Activated naive CD4-positive, alpha-beta T cell treated with anti-CD3 and anti-CD28 coated beads, Interleukin-2, amount 50 U/mL, for 24 hours (primary cell): ENCODE data around the gene TSKS.

ENCODE experiments used
- H3K27ac Mint-ChIP-seq: one replicate; pipeline ENCODE4 v1.8.0; 2021; ENCODE audit warnings: mild to moderate bottlenecking, mixed read lengths
- H3K27me3 Mint-ChIP-seq: one replicate; pipeline ENCODE4 v1.8.0; 2021; ENCODE audit warnings: mixed read lengths
- H3K36me3 Mint-ChIP-seq: one replicate; pipeline ENCODE4 v1.8.0; 2021; ENCODE audit warnings: mixed read lengths
- H3K4me1 Mint-ChIP-seq: one replicate; pipeline ENCODE4 v1.8.0; 2021; ENCODE audit warnings: mixed read lengths
- H3K4me3 Mint-ChIP-seq: one replicate; pipeline ENCODE4 v1.8.0; 2021; ENCODE audit warnings: mild to moderate bottlenecking, mixed read lengths
- H3K9me3 Mint-ChIP-seq: one replicate; pipeline ENCODE4 v1.8.0; 2021; ENCODE audit warnings: mixed read lengths

Gene TSKS

GRCh38 chr19:49779731-49780555 is 16.8 kb upstream of the TSKS start:
- Mint-ChIP-seq H3K4me1 (peaks cover 24% of the 10 kb centered on the region), H3K4me3 (no peak overlapping the region), H3K27me3 (no peaks in the 10 kb centered on the region), H3K9me3 (no peaks in the 10 kb centered on the region), H3K27ac (no peak overlapping the region), H3K36me3 (peaks cover 7% of the 10 kb centered on the region)

- Mint-ChIP-seq H3K9me3 (no peaks in the 10 kb centered on the region), H3K27ac (peak overlapping the region; percentile 72), H3K27me3 (no peaks in the 10 kb centered on the region), H3K4me3 (no peak overlapping the region), H3K4me1 (peaks cover 36% of the 10 kb centered on the region), H3K36me3 (peaks cover 4% of the 10 kb centered on the region)
Observed at GRCh38 chr19:49776371-49776764, 13.3 kb upstream of the TSKS start.

- H3K9me3 Mint-ChIP-seq: no peaks in the 10 kb centered on the region
- H3K36me3 Mint-ChIP-seq: peaks cover 2% of the 10 kb centered on the region
- no peaks in the 10 kb centered on the region for H3K27me3 Mint-ChIP-seq
- no peak overlapping the region for H3K4me3 Mint-ChIP-seq
- H3K4me1 Mint-ChIP-seq: peaks cover 35% of the 10 kb centered on the region
- peak overlapping the region; percentile 72 for H3K27ac Mint-ChIP-seq
Observed at GRCh38 chr19:49775742-49776370, 12.8 kb upstream of the TSKS start.

GRCh38 chr19:49774969-49775368 is 11.9 kb upstream of the TSKS start:
- Mint-ChIP-seq H3K4me1 (peaks cover 32% of the 10 kb centered on the region), H3K27me3 (no peaks in the 10 kb centered on the region), H3K9me3 (no peaks in the 10 kb centered on the region), H3K4me3 (no peak overlapping the region), H3K36me3 (peaks cover 2% of the 10 kb centered on the region), H3K27ac (no peak overlapping the region)

GRCh38 chr19:49773663-49774350 is 10.7 kb upstream of the TSKS start:
- Mint-ChIP-seq H3K36me3 (peaks cover 2% of the 10 kb centered on the region), H3K27ac (no peak overlapping the region), H3K4me1 (peaks cover 35% of the 10 kb centered on the region), H3K9me3 (no peaks in the 10 kb centered on the region), H3K27me3 (no peaks in the 10 kb centered on the region), H3K4me3 (no peak overlapping the region)

- no peak overlapping the region for H3K27ac Mint-ChIP-seq
- no peaks in the 10 kb centered on the region for H3K9me3 Mint-ChIP-seq
- H3K36me3 Mint-ChIP-seq: peaks cover 2% of the 10 kb centered on the region
- no peaks in the 10 kb centered on the region for H3K27me3 Mint-ChIP-seq
- H3K4me1 Mint-ChIP-seq: peaks cover 37% of the 10 kb centered on the region
- H3K4me3 Mint-ChIP-seq: no peak overlapping the region
Observed at GRCh38 chr19:49772850-49773432, 9.8 kb upstream of the TSKS start.

- Mint-ChIP-seq H3K27me3 (no peaks in the 10 kb centered on the region), H3K4me3 (peak overlapping the region; percentile 3), H3K4me1 (peaks cover 46% of the 10 kb centered on the region), H3K9me3 (no peaks in the 10 kb centered on the region), H3K27ac (no peak overlapping the region), H3K36me3 (peaks cover 2% of the 10 kb centered on the region)
Observed at GRCh38 chr19:49771674-49772139, 8.6 kb upstream of the TSKS start.

GRCh38 chr19:49770529-49770928 is 7.4 kb upstream of the TSKS start:
- Mint-ChIP-seq H3K36me3 (peaks cover 2% of the 10 kb centered on the region), H3K27me3 (no peaks in the 10 kb centered on the region), H3K27ac (peak overlapping the region; percentile 49), H3K4me3 (no peak overlapping the region), H3K9me3 (no peaks in the 10 kb centered on the region), H3K4me1 (peaks cover 46% of the 10 kb centered on the region)

- Mint-ChIP-seq H3K9me3 (no peaks in the 10 kb centered on the region), H3K4me1 (peaks cover 38% of the 10 kb centered on the region), H3K27me3 (no peaks in the 10 kb centered on the region), H3K36me3 (no peaks in the 10 kb centered on the region), H3K27ac (peak overlapping the region; percentile 76), H3K4me3 (peak overlapping the region; percentile 93)
Observed at GRCh38 chr19:49767967-49768581, 5.0 kb upstream of the TSKS start.

GRCh38 chr19:49767381-49767780 is 4.3 kb upstream of the TSKS start:
- Mint-ChIP-seq H3K27me3 (no peaks in the 10 kb centered on the region), H3K27ac (peak overlapping the region; percentile 76), H3K36me3 (no peaks in the 10 kb centered on the region), H3K9me3 (no peaks in the 10 kb centered on the region), H3K4me1 (peaks cover 34% of the 10 kb centered on the region), H3K4me3 (peak overlapping the region; percentile 93)

GRCh38 chr19:49766930-49767299 is 3.8 kb upstream of the TSKS start, which contains the start of gene AP2A1:
Gene AP2A1, plus strand, starts transcription at chr19:49767001. Its CDS starts 133 bp downstream, at chr19:49767134.
- peaks cover 34% of the 10 kb centered on the region for H3K4me1 Mint-ChIP-seq
- peak within 1 kb of the TSS; percentile 93 for H3K4me3 Mint-ChIP-seq
- no peaks in the 10 kb centered on the region for H3K9me3 Mint-ChIP-seq
- H3K36me3 Mint-ChIP-seq: no peaks in the 10 kb centered on the region
- H3K27me3 Mint-ChIP-seq: no peaks in the 10 kb centered on the region
- peak within 1 kb of the TSS; percentile 95 for H3K27ac Mint-ChIP-seq

- peak overlapping the region; percentile 93 for H3K4me3 Mint-ChIP-seq
- H3K9me3 Mint-ChIP-seq: no peaks in the 10 kb centered on the region
- H3K27ac Mint-ChIP-seq: peak overlapping the region; percentile 95
- H3K36me3 Mint-ChIP-seq: no peaks in the 10 kb centered on the region
- H3K4me1 Mint-ChIP-seq: peaks cover 34% of the 10 kb centered on the region
- no peaks in the 10 kb centered on the region for H3K27me3 Mint-ChIP-seq
Observed at GRCh38 chr19:49766007-49766929, 3.2 kb upstream of the TSKS start.

GRCh38 chr19:49764341-49764740 is 1.2 kb upstream of the TSKS start:
- Mint-ChIP-seq H3K4me1 (peaks cover 27% of the 10 kb centered on the region), H3K27me3 (no peaks in the 10 kb centered on the region), H3K36me3 (no peaks in the 10 kb centered on the region), H3K9me3 (no peaks in the 10 kb centered on the region), H3K27ac (no peak overlapping the region), H3K4me3 (peak overlapping the region; percentile 44)

- Mint-ChIP-seq H3K9me3 (no peaks in the 10 kb centered on the region), H3K27me3 (no peaks in the 10 kb centered on the region), H3K4me1 (peaks cover 6% of the 10 kb centered on the region), H3K36me3 (no peaks in the 10 kb centered on the region), H3K27ac (no peak overlapping the region), H3K4me3 (no peak overlapping the region)
Observed at GRCh38 chr19:49761625-49762311, 1.3 kb downstream of the TSKS start.
